ENCODE data around the gene FBF1.

The FBF1 gene

GRCh38 chr17:75940727-75941441 lies at the start of gene FBF1 (continued):
- TF ChIP-seq ZNF324 (tag by site-specific recombination; IDR thresholded peaks at IDR 0.05), result peak; percentile 80
- TF ChIP-seq ZBTB21 (tag by site-specific recombination; IDR thresholded peaks at IDR 0.05), result no peak
- TF ChIP-seq GLI4 (tag by site-specific recombination; IDR thresholded peaks at IDR 0.05), result no peak
- no peak for TF ChIP-seq ZNF354C (tag by site-specific recombination; IDR thresholded peaks at IDR 0.05; ENCODE audit: borderline replicate concordance, low read depth)

GRCh38 chr17:75987041-75987440 lies 46.2 kb upstream of the FBF1 start:
- ChIA-PET CTCF (interaction anchor here (1.4 to 2.4 kb wide), 2 partner anchors 13 to 17 kb away, joined by 6 to 16 read pairs; partner anchors contain the start of gene CDK3), POLR2A (interaction anchor here (0.7 kb wide), 1 partner anchor 137 kb away, joined by 8 read pairs; no protein-coding TSS in a partner anchor)

More at GRCh38 chr17:75987041-75987440, 46.2 kb upstream of the FBF1 start:
- Histone ChIP-seq H3K27ac (ENCODE audit: extremely low read depth, low read depth, low read length) (no peak overlapping the region), H3K4me3 (ENCODE audit: low read depth, low read length) (no peak overlapping the region), H3K36me3 (ENCODE audit: control insufficient read depth in 2 of 2, insufficient read depth in 1 of 2, low read length in 2 of 2) (peaks cover 3 to 7% of the 10 kb centered on the region in 2 experiments; a peak in 2 of 3 replicates), H3K9me3 (ENCODE audit: control insufficient read depth, insufficient read depth, low read depth, low read length) (no peaks in the 10 kb centered on the region), H3K4me1 (ENCODE audit: control insufficient read depth, insufficient read depth, low read length) (peaks cover 11% of the 10 kb centered on the region)
- TF ChIP-seq ZNF324 (tag by site-specific recombination; IDR thresholded peaks at IDR 0.05), result no peak
- no peak for TF ChIP-seq ZNF610 (tag by site-specific recombination; IDR thresholded peaks at IDR 0.05; ENCODE audit: borderline replicate concordance)
- no peak for TF ChIP-seq ZNF548 (tag by site-specific recombination; IDR thresholded peaks at IDR 0.05)
- no peak for TF ChIP-seq ZNF701 (tag by site-specific recombination; IDR thresholded peaks at IDR 0.05)
- no peak for TF ChIP-seq HOXA7 (CRISPR knock-in tag; IDR thresholded peaks at IDR 0.05; ENCODE audit: borderline replicate concordance)
- TF ChIP-seq ZNF114 (tag by site-specific recombination; IDR thresholded peaks at IDR 0.05), result no peak
- no peak for TF ChIP-seq PRDM4 (tag by site-specific recombination; IDR thresholded peaks at IDR 0.05)
- TF ChIP-seq ZNF416 (tag by site-specific recombination; IDR thresholded peaks at IDR 0.05), result no peak
- TF ChIP-seq KLF8 (tag by site-specific recombination; IDR thresholded peaks at IDR 0.05), result no peak
- TF ChIP-seq ZNF112 (tag by site-specific recombination; IDR thresholded peaks at IDR 0.05), result no peak
- no peak for TF ChIP-seq TSHZ1 (tag by site-specific recombination; IDR thresholded peaks at IDR 0.05; ENCODE audit: borderline replicate concordance)
- TF ChIP-seq ZNF311 (tag by site-specific recombination; IDR thresholded peaks at IDR 0.05; ENCODE audit: borderline replicate concordance), result no peak
- TF ChIP-seq ZNF580 (tag by site-specific recombination; IDR thresholded peaks at IDR 0.05), result no peak
- no peak for TF ChIP-seq ELK4 (IDR thresholded peaks at IDR 0.05; ENCODE audit: borderline replicate concordance, low read depth, low read length)
- TF ChIP-seq ZNF660 (tag by site-specific recombination; IDR thresholded peaks at IDR 0.05), result no peak
- no peak for TF ChIP-seq ZNF366 (tag by site-specific recombination; conservative IDR thresholded peaks at IDR 0.05)
- no peak for TF ChIP-seq ZBTB7A (tag by site-specific recombination; IDR thresholded peaks at IDR 0.05; ENCODE audit: low read depth)
- no peak for TF ChIP-seq ZBTB6 (tag by site-specific recombination; IDR thresholded peaks at IDR 0.05)

Data from HEK293 (cell line).